HCT116 (cell line): ENCODE results near the gene PCSK2. TPM values are rescaled to one million over a fixed set of nuclear protein-coding genes. Genes with fewer than 3 reads are reported as not detected.

ENCODE experiments used
- ATAC-seq: fragments of 200-7000 bp; cut with Tn5 transposase; 2 replicates; pipeline ENCODE4 v1.9.1; 2020; ENCODE audit warnings: mild to moderate bottlenecking, moderate library complexity
- BruUV-seq: library from RNA; stranded (reverse); fragments of 400-500 nt; replicated peaks from 2 replicates; lab custom pipeline; 2021; lab: Mats Ljungman, UMichigan
- CTCF ChIA-PET: fragments of 300-600 bp; sonication (Branson Sonifier 250); formaldehyde crosslinking; loops from one replicate; lab custom pipeline; 2021; ENCODE audit warnings: antibody characterized with exemption; lab: Charles Lee
- POLR2A ChIA-PET: fragments of 300-600, 350-600 bp; sonication (Branson Sonifier 250); formaldehyde crosslinking; loops from one replicate; lab custom pipeline; 2021; ENCODE audit warnings: antibody characterized with exemption; lab: Charles Lee
- RAD21 ChIA-PET, 2 experiments: fragments of 300-600 bp; sonication (Branson Sonifier 250); formaldehyde crosslinking; loops; one replicate each; lab custom pipeline; 2023; ENCODE audit warnings: low total read pairs in 2 of 2; ENCODE audit not compliant: uncharacterized antibody in 2 of 2, unreplicated experiment in 2 of 2, low non-redundant PET in 1 of 2; lab: Charles Lee
- DNase-seq: peaks from one replicate; pipeline ENCODE4 v3.0.0-alpha.2; 2010; ENCODE audit warnings: low read depth, low spot score
- H2AFZ ChIP-seq: fragments of 200-600 bp; shearing (Covaris generic), sonication (generic); 2 replicates; pipeline ENCODE4 v1.6.1; 2017; ENCODE audit warnings: low read depth, mixed run types, mixed read lengths, antibody characterized with exemption, low read length; ENCODE audit not compliant: poor library complexity, severe bottlenecking
- H3K27ac ChIP-seq: 2 replicates; pipeline ENCODE4 v1.5.1; 2012; ENCODE audit warnings: low read depth, low read length
- H3K27me3 ChIP-seq: fragments of 200-600 bp; sonication (generic); 2 replicates; pipeline ENCODE4 v1.6.1; 2016; ENCODE audit warnings: mixed run types, low read length, mixed read lengths; ENCODE audit not compliant: insufficient read depth
- H3K36me3 ChIP-seq, 2 experiments: fragments of 200-500 bp in 1 of 2; fragments of 200-600 bp in 1 of 2; sonication (Bioruptor generic) in 1 of 2; sonication (generic) in 1 of 2; 2 replicates each; pipeline versions ENCODE4 v1.5.1 to v1.6.1; 2014 to 2016; ENCODE audit warnings: low read length in 2 of 2, inconsistent platforms in 1 of 2, mixed read lengths in 1 of 2, mixed run types in 1 of 2; ENCODE audit not compliant: insufficient read depth in 2 of 2, control insufficient read depth in 1 of 2
- H3K4me1 ChIP-seq, 2 experiments: fragments of 200-600 bp in 1 of 2; sonication (generic) in 1 of 2; 2 replicates each; pipeline versions ENCODE4 v1.5.1 to v1.6.1; 2012 to 2017; ENCODE audit warnings: low read length in 2 of 2, inconsistent platforms in 1 of 2, mild to moderate bottlenecking in 1 of 2, mixed read lengths in 1 of 2, mixed run types in 1 of 2, moderate library complexity in 1 of 2; ENCODE audit not compliant: insufficient read depth in 2 of 2, control insufficient read depth in 1 of 2
- H3K4me2 ChIP-seq: fragments of 200-600 bp; sonication (generic); 2 replicates; pipeline ENCODE4 v1.6.1; 2017; ENCODE audit warnings: mixed run types, low read length, mixed read lengths
- H3K4me3 ChIP-seq, 2 experiments: fragments of 200-600 bp in 1 of 2; sonication (generic) in 1 of 2; replicated peaks in 1 of 2; 2 replicates each; pipeline ENCODE4 v1.5.1; 2011 to 2016; ENCODE audit warnings: low read length in 2 of 2, control low read depth in 1 of 2, low read depth in 1 of 2, mild to moderate bottlenecking in 1 of 2, mixed read lengths in 1 of 2, mixed run types in 1 of 2
- H3K79me2 ChIP-seq: fragments of 200-600 bp; sonication (generic); 2 replicates; pipeline ENCODE4 v1.6.1; 2017; ENCODE audit warnings: mild to moderate bottlenecking, mixed run types, low read length, moderate library complexity, mixed read lengths; ENCODE audit not compliant: insufficient read depth
- H3K9ac ChIP-seq: fragments of 200-600 bp; sonication (generic); 2 replicates; pipeline ENCODE4 v1.6.1; 2016; ENCODE audit warnings: low read length, mixed read lengths
- H3K9me2 ChIP-seq: fragments of 200-600 bp; sonication (generic), shearing (Covaris generic); 2 replicates; pipeline ENCODE4 v1.6.1; 2017; ENCODE audit warnings: mixed run types, mild to moderate bottlenecking, moderate library complexity; ENCODE audit not compliant: insufficient read depth
- H3K9me3 ChIP-seq, 2 experiments: fragments of 200-500 bp in 1 of 2; fragments of 200-600 bp in 1 of 2; sonication (Bioruptor generic) in 1 of 2; sonication (generic) in 1 of 2; 2 replicates each; pipeline ENCODE4 v1.6.1; 2014 to 2017; ENCODE audit warnings: low read length in 2 of 2, mixed read lengths in 2 of 2, inconsistent platforms in 1 of 2, low read depth in 1 of 2, mild to moderate bottlenecking in 1 of 2, mixed run types in 1 of 2, moderate library complexity in 1 of 2; ENCODE audit not compliant: control insufficient read depth in 1 of 2, insufficient read depth in 1 of 2
- H4K20me1 ChIP-seq: fragments of 200-600 bp; sonication (generic), shearing (Covaris generic); 2 replicates; pipeline ENCODE4 v1.6.1; 2017; ENCODE audit warnings: mixed run types, mild to moderate bottlenecking, moderate library complexity; ENCODE audit not compliant: insufficient read depth
- MAX ChIP-seq: IDR thresholded peaks from 2 replicates; pipeline ENCODE4 v1.6.1; 2012
- POLR2A ChIP-seq: IDR thresholded peaks from 2 replicates; pipeline ENCODE4 v1.7.0; 2011; ENCODE audit warnings: borderline replicate concordance; ENCODE audit not compliant: insufficient read depth, insufficient read length; ENCODE audit errors: extremely low read depth
- SP1 ChIP-seq: IDR thresholded peaks from 2 replicates; pipeline ENCODE4 v1.6.1; 2012; ENCODE audit warnings: low read depth
- TCF7L2 ChIP-seq: IDR thresholded peaks from 2 replicates; pipeline ENCODE4 v1.7.0; 2011; ENCODE audit warnings: borderline replicate concordance, inconsistent platforms; ENCODE audit not compliant: insufficient read depth, insufficient read length; ENCODE audit errors: extremely low read depth
- YY1 ChIP-seq: IDR thresholded peaks from 2 replicates; pipeline ENCODE4 v1.6.1; 2011; ENCODE audit warnings: low read length, low read depth, moderate library complexity, mild to moderate bottlenecking; ENCODE audit not compliant: insufficient replicate concordance; ENCODE audit errors: extremely low read depth
- ZFX ChIP-seq: fragments of 450-650 bp; IDR thresholded peaks from 2 replicates; pipeline ENCODE4 v1.6.1; 2017
- intact Hi-C: fragments of 100-400 bp; cut with micrococcal nuclease; formaldehyde crosslinking; loops from 2 replicates; pipeline ENCODE4 v1.10.0; 2022
- total RNA-seq: library from RNA; stranded (reverse); gene quantifications from one replicate; pipeline ENCODE4 v1.2.1, GENCODE V29; 2021; ENCODE audit not compliant: unreplicated experiment

The PCSK2 gene
- total RNA-seq, 1 experiment from 2014 or later = not detected

- Histone ChIP-seq H3K79me2 (no peaks in the 10 kb centered on the region), H3K27me3 (peaks cover 24% of the 10 kb centered on the region), H4K20me1 (no peaks in the 10 kb centered on the region), H3K4me3 (no peak overlapping the region), H3K9me3 (no peaks in the 10 kb centered on the region), H3K9me2 (no peaks in the 10 kb centered on the region), H3K36me3 (no peaks in the 10 kb centered on the region), H3K27ac (no peak overlapping the region), H3K9ac (no peak overlapping the region), H2AFZ (no peak overlapping the region), H3K4me2 (no peak overlapping the region), H3K4me1 (no peaks in the 10 kb centered on the region)
- POLR2A ChIA-PET = interaction anchor here (0.5 kb wide), 1 partner anchor 804 kb away, joined by 3 read pairs; no protein-coding TSS in a partner anchor
- RAD21 ChIA-PET = no interaction called here
- BruUV-seq = no TSS peak
- TF ChIP-seq YY1 (no peak), TCF7L2 (peak; percentile 84)
- DNase-seq (no peak), ATAC-seq (no peak)
- intact Hi-C loops = no loop called here
- CTCF ChIA-PET = no interaction called here
These were observed 150.4 kb downstream of the PCSK2 start for GRCh38 chr20:17377231-17377630.

- RAD21 ChIA-PET = no interaction called here
These were observed 152.8 kb downstream of the PCSK2 start for GRCh38 chr20:17379651-17380050.

More at GRCh38 chr20:17379651-17380050, 152.8 kb downstream of the PCSK2 start:
- POLR2A ChIA-PET = no interaction called here
- Histone ChIP-seq H3K4me1 (no peaks in the 10 kb centered on the region), H3K27me3 (peaks cover 30% of the 10 kb centered on the region), H4K20me1 (no peaks in the 10 kb centered on the region), H3K79me2 (no peaks in the 10 kb centered on the region)
- intact Hi-C loops = no loop called here
- no peak for ATAC-seq
- no TSS peak for BruUV-seq
- CTCF ChIA-PET = no interaction called here
- TF ChIP-seq ZFX (no peak), SP1 (no peak), MAX (no peak), POLR2A (no peak)
- TF ChIP-seq, all 23 proteins: peak for 0
- Histone ChIP-seq H3K9me3 (no peaks in the 10 kb centered on the region), H3K9me2 (no peaks in the 10 kb centered on the region), H2AFZ (no peak overlapping the region), H3K27ac (no peak overlapping the region), H3K4me2 (no peak overlapping the region), H3K9ac (no peak overlapping the region), H3K4me3 (no peak overlapping the region), H3K36me3 (no peaks in the 10 kb centered on the region)
- DNase-seq = no peak
